Measurements from ENCODE around the gene BHLHE41.

DNA sequence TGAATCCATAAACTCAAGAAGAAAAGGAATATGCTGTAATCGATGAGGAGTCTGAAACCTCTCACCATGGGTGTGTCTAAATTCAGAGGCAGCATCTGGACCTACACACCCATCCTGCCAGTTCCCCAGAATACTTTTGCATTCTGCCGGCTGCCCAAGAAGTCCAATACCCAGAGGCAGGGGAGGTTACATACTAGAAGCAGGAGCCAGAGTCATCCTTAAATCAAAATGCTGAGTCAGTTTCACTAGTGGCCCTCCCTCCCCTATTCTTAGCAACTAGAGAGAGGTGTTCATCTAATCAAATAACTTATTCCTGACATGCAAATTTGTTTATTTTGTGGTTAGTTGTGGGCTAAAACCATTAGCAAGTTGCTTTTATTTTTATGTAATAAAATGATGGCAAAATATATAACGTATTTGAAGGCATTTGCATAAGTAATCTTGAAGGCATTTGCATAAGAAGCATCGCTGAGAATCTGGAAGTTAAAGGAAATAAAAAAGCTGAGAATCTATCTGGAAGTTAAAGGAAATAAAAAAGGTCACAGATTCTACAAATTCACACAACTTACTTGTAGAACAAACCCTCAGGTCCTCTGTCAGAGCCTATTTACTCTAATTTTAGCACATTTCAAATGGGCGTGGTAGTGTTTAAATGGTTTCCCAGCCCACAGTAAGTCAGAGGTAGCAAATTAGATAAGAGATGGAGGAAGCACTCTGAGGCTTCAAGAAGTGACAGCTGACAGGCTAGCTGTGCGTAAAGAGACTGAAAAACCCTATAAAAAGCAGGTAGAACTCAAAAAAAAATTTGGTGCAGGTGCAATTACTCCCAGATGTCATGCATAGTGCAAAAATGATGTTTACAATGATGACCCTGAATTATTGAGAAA is 7.8 kb downstream of the BHLHE41 start:
- TF ChIP-seq, protein P1, sequence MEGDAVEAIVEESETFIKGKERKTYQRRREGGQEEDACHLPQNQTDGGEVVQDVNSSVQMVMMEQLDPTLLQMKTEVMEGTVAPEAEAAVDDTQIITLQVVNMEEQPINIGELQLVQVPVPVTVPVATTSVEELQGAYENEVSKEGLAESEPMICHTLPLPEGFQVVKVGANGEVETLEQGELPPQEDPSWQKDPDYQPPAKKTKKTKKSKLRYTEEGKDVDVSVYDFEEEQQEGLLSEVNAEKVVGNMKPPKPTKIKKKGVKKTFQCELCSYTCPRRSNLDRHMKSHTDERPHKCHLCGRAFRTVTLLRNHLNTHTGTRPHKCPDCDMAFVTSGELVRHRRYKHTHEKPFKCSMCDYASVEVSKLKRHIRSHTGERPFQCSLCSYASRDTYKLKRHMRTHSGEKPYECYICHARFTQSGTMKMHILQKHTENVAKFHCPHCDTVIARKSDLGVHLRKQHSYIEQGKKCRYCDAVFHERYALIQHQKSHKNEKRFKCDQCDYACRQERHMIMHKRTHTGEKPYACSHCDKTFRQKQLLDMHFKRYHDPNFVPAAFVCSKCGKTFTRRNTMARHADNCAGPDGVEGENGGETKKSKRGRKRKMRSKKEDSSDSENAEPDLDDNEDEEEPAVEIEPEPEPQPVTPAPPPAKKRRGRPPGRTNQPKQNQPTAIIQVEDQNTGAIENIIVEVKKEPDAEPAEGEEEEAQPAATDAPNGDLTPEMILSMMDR (IDR thresholded peaks at IDR 0.05): no peak
- TF ChIP-seq, protein P2, sequence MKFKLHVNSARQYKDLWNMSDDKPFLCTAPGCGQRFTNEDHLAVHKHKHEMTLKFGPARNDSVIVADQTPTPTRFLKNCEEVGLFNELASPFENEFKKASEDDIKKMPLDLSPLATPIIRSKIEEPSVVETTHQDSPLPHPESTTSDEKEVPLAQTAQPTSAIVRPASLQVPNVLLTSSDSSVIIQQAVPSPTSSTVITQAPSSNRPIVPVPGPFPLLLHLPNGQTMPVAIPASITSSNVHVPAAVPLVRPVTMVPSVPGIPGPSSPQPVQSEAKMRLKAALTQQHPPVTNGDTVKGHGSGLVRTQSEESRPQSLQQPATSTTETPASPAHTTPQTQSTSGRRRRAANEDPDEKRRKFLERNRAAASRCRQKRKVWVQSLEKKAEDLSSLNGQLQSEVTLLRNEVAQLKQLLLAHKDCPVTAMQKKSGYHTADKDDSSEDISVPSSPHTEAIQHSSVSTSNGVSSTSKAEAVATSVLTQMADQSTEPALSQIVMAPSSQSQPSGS (CRISPR knock-in tag; IDR thresholded peaks at IDR 0.05; ENCODE audit: borderline replicate concordance, low read depth): no peak

Measured in WTC11 (cell line).